WTC11 (cell line): ENCODE measurements around the gene CTDNEP1. TPM values are rescaled to one million over a fixed set of nuclear protein-coding genes. Genes with fewer than 3 reads are reported as not detected.

Source experiments
- ATAC-seq: fragments of 200-7000 bp; cut with Tn5 transposase; 2 replicates; pipeline ENCODE4 v1.10.0; 2021; ENCODE audit warnings: mild to moderate bottlenecking, moderate library complexity
- CTCF ChIA-PET: fragments of 300-600 bp; sonication (Branson Sonifier 250); formaldehyde crosslinking; loops from one replicate; lab custom pipeline; 2021; ENCODE audit warnings: antibody characterized with exemption; lab: Charles Lee
- POLR2A ChIA-PET: fragments of 350-600 bp; sonication (Branson Sonifier 250); formaldehyde crosslinking; loops from one replicate; lab custom pipeline; 2021; ENCODE audit warnings: antibody characterized with exemption; lab: Charles Lee
- DNase-seq: peaks from one replicate; pipeline ENCODE4 v3.0.0; 2021; ENCODE audit warnings: low spot score
- H3K27ac Mint-ChIP-seq: 2 replicates; pipeline ENCODE4 v1.8.0; 2021; ENCODE audit warnings: mixed read lengths
- H3K27me3 Mint-ChIP-seq: 2 replicates; pipeline ENCODE4 v1.8.0; 2021; ENCODE audit warnings: low read depth, mild to moderate bottlenecking, moderate library complexity, mixed read lengths
- H3K36me3 Mint-ChIP-seq: 2 replicates; pipeline ENCODE4 v1.8.0; 2021; ENCODE audit warnings: mixed read lengths
- H3K4me1 Mint-ChIP-seq: 2 replicates; pipeline ENCODE4 v1.8.0; 2022; ENCODE audit warnings: mixed read lengths
- H3K4me3 Mint-ChIP-seq: 2 replicates; pipeline ENCODE4 v1.8.0; 2021; ENCODE audit warnings: mild to moderate bottlenecking, moderate library complexity, mixed read lengths
- H3K9me3 Mint-ChIP-seq: 2 replicates; pipeline ENCODE4 v1.8.0; 2021; ENCODE audit warnings: mixed read lengths
- ELF4 ChIP-seq: sonication (generic); formaldehyde crosslinking; IDR thresholded peaks from 2 replicates; pipeline ENCODE4 v1.8.1; 2022; ENCODE audit warnings: low read depth, mild to moderate bottlenecking, moderate library complexity, missing genetic modification reagents
- EMX1 ChIP-seq: fragments of 250-450 bp; sonication (Bioruptor Pico); IDR thresholded peaks from 2 replicates; pipeline ENCODE4 v1.8.0; 2021; ENCODE audit warnings: mild to moderate bottlenecking
- FOXK1 ChIP-seq: sonication (generic); formaldehyde crosslinking; IDR thresholded peaks from 2 replicates; pipeline ENCODE4 v1.8.0; 2022; ENCODE audit warnings: mild to moderate bottlenecking, moderate library complexity, missing genetic modification reagents
- GRHL2 ChIP-seq: fragments of 250-450 bp; sonication (Bioruptor Pico); IDR thresholded peaks from 2 replicates; pipeline ENCODE4 v1.8.0; 2022; ENCODE audit warnings: mild to moderate bottlenecking, moderate library complexity; ENCODE audit not compliant: insufficient replicate concordance, severe bottlenecking
- GTF2I ChIP-seq: fragments of 250-450 bp; sonication (Bioruptor Pico); conservative IDR thresholded peaks from 2 replicates; pipeline ENCODE4 v1.4.0; 2021; ENCODE audit warnings: mild to moderate bottlenecking
- HMGXB4 ChIP-seq: sonication (generic); formaldehyde crosslinking; IDR thresholded peaks from 2 replicates; pipeline ENCODE4 v1.8.1; 2023; ENCODE audit warnings: mild to moderate bottlenecking, moderate library complexity, missing genetic modification reagents
- JUN ChIP-seq: sonication (generic); formaldehyde crosslinking; IDR thresholded peaks from 2 replicates; pipeline ENCODE4 v1.8.0; 2023; ENCODE audit warnings: mild to moderate bottlenecking, missing genetic modification reagents
- NFE2L1 ChIP-seq: sonication (generic); formaldehyde crosslinking; IDR thresholded peaks from 2 replicates; pipeline ENCODE4 v1.8.1; 2023; ENCODE audit warnings: missing genetic modification reagents
- NFYB ChIP-seq: sonication (generic); formaldehyde crosslinking; conservative IDR thresholded peaks from 2 replicates; pipeline ENCODE4 v1.8.0; 2022; ENCODE audit warnings: low read depth, missing genetic modification reagents
- PRRX2 ChIP-seq: fragments of 250-450 bp; sonication (Bioruptor Pico); IDR thresholded peaks from 2 replicates; pipeline ENCODE4 v1.8.0; 2021; ENCODE audit warnings: mild to moderate bottlenecking
- ZNF263 ChIP-seq: sonication (generic); formaldehyde crosslinking; IDR thresholded peaks from 2 replicates; pipeline ENCODE4 v1.8.1; 2022; ENCODE audit warnings: low read depth, mild to moderate bottlenecking, moderate library complexity, missing genetic modification reagents
- ZNF396 ChIP-seq: fragments of 250-450 bp; sonication (Bioruptor Pico); IDR thresholded peaks from 2 replicates; pipeline ENCODE4 v1.8.0; 2021; ENCODE audit warnings: mild to moderate bottlenecking, moderate library complexity, borderline replicate concordance
- ZNF416 ChIP-seq: fragments of 250-450 bp; sonication (Bioruptor Pico); IDR thresholded peaks from 2 replicates; pipeline ENCODE4 v1.9.0; 2021; ENCODE audit warnings: mild to moderate bottlenecking, inconsistent platforms
- ZNF425 ChIP-seq: fragments of 250-450 bp; sonication (Bioruptor Pico); conservative IDR thresholded peaks from 2 replicates; pipeline ENCODE4 v1.9.0; 2021; ENCODE audit warnings: mild to moderate bottlenecking
- ZNF671 ChIP-seq: fragments of 250-450 bp; sonication (Bioruptor Pico); IDR thresholded peaks from 2 replicates; pipeline ENCODE4 v1.8.0; 2021; ENCODE audit warnings: mild to moderate bottlenecking
- total RNA-seq: library from RNA; stranded (reverse); gene quantifications from 3 replicates; pipeline ENCODE4 v1.2.3, GENCODE V29; 2021
- TF ChIP-seq, protein P1 (sequence below): sonication (generic); formaldehyde crosslinking; IDR thresholded peaks from 2 replicates; pipeline ENCODE4 v1.8.0; 2022; ENCODE audit warnings: mild to moderate bottlenecking, missing genetic modification reagents
- TF ChIP-seq, protein P2 (sequence below): sonication (generic); formaldehyde crosslinking; IDR thresholded peaks from 2 replicates; pipeline ENCODE4 v1.8.1; 2022; ENCODE audit warnings: mild to moderate bottlenecking, moderate library complexity, missing genetic modification reagents
- TF ChIP-seq, protein P3 (sequence below): sonication (generic); formaldehyde crosslinking; conservative IDR thresholded peaks from 2 replicates; pipeline ENCODE4 v1.8.1; 2023; ENCODE audit warnings: mild to moderate bottlenecking, low read depth, missing genetic modification reagents, moderate library complexity

Gene CTDNEP1
- total RNA-seq, 1 experiment from 2014 or later = 127 TPM

- Mint-ChIP-seq H3K4me1 (peaks cover 25% of the 10 kb centered on the region), H3K27me3 (peaks cover 35% of the 10 kb centered on the region), H3K36me3 (no peaks in the 10 kb centered on the region; the same call in 1 of the 2 replicates), H3K9me3 (no peaks in the 10 kb centered on the region), H3K4me3 (no peak overlapping the region), H3K27ac (no peak overlapping the region)
- TF ChIP-seq ZNF263 (CRISPR knock-in tag) (no peak), GRHL2 (CRISPR knock-in tag) (no peak), NFE2L1 (CRISPR knock-in tag) (no peak), GTF2I (CRISPR knock-in tag) (no peak), ZNF671 (CRISPR knock-in tag) (no peak), ZNF416 (no peak), ZNF425 (CRISPR knock-in tag) (no peak), JUN (CRISPR knock-in tag) (no peak), ZNF396 (CRISPR knock-in tag) (no peak), FOXK1 (CRISPR knock-in tag) (no peak), NFYB (CRISPR knock-in tag) (no peak), PRRX2 (CRISPR knock-in tag) (no peak), ELF4 (CRISPR knock-in tag) (no peak)
- TF ChIP-seq, protein P1, sequence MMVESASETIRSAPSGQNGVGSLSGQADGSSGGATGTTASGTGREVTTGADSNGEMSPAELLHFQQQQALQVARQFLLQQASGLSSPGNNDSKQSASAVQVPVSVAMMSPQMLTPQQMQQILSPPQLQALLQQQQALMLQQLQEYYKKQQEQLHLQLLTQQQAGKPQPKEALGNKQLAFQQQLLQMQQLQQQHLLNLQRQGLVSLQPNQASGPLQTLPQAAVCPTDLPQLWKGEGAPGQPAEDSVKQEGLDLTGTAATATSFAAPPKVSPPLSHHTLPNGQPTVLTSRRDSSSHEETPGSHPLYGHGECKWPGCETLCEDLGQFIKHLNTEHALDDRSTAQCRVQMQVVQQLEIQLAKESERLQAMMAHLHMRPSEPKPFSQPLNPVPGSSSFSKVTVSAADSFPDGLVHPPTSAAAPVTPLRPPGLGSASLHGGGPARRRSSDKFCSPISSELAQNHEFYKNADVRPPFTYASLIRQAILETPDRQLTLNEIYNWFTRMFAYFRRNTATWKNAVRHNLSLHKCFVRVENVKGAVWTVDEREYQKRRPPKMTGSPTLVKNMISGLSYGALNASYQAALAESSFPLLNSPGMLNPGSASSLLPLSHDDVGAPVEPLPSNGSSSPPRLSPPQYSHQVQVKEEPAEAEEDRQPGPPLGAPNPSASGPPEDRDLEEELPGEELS (CRISPR knock-in tag) = no peak
- TF ChIP-seq, protein P2, sequence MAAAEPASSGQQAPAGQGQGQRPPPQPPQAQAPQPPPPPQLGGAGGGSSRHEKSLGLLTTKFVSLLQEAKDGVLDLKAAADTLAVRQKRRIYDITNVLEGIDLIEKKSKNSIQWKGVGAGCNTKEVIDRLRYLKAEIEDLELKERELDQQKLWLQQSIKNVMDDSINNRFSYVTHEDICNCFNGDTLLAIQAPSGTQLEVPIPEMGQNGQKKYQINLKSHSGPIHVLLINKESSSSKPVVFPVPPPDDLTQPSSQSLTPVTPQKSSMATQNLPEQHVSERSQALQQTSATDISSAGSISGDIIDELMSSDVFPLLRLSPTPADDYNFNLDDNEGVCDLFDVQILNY = no peak
- TF ChIP-seq, protein P3, sequence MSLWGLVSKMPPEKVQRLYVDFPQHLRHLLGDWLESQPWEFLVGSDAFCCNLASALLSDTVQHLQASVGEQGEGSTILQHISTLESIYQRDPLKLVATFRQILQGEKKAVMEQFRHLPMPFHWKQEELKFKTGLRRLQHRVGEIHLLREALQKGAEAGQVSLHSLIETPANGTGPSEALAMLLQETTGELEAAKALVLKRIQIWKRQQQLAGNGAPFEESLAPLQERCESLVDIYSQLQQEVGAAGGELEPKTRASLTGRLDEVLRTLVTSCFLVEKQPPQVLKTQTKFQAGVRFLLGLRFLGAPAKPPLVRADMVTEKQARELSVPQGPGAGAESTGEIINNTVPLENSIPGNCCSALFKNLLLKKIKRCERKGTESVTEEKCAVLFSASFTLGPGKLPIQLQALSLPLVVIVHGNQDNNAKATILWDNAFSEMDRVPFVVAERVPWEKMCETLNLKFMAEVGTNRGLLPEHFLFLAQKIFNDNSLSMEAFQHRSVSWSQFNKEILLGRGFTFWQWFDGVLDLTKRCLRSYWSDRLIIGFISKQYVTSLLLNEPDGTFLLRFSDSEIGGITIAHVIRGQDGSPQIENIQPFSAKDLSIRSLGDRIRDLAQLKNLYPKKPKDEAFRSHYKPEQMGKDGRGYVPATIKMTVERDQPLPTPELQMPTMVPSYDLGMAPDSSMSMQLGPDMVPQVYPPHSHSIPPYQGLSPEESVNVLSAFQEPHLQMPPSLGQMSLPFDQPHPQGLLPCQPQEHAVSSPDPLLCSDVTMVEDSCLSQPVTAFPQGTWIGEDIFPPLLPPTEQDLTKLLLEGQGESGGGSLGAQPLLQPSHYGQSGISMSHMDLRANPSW (CRISPR knock-in tag) = no peak
- DNase-seq (no peak), ATAC-seq (no peak)
- POLR2A ChIA-PET = interaction anchor here (0.6 kb wide), 1 partner anchor 284 kb away, joined by 3 read pairs; no protein-coding TSS in a partner anchor
- CTCF ChIA-PET = interaction anchor here (5.4 kb wide), 1 partner anchor 10 kb away, joined by 61 read pairs; the partner anchor contains the start of gene SLC2A4
Observed at GRCh38 chr17:7290685-7291084, 39.2 kb upstream of the CTDNEP1 start.

- Mint-ChIP-seq H3K9me3 (no peaks in the 10 kb centered on the region), H3K4me3 (no peak overlapping the region), H3K27ac (no peak overlapping the region; the same call in 1 of the 2 replicates), H3K36me3 (no peaks in the 10 kb centered on the region; the same call in 1 of the 2 replicates), H3K27me3 (peaks cover 30% of the 10 kb centered on the region), H3K4me1 (peaks cover 23% of the 10 kb centered on the region)
- ChIA-PET CTCF (interaction anchor here (5.4 kb wide), 1 partner anchor 9 kb away, joined by 61 read pairs; the partner anchor contains the start of gene SLC2A4), POLR2A (no interaction called here)
- no peak for ATAC-seq
- TF ChIP-seq HMGXB4 (CRISPR knock-in tag) (no peak), EMX1 (CRISPR knock-in tag) (no peak)
- DNase-seq = no peak
Observed at GRCh38 chr17:7290166-7290565, 38.6 kb upstream of the CTDNEP1 start.
